A673 (cell line): Measurements from ENCODE around the gene RIN2. TPM values are rescaled to one million over a fixed set of nuclear protein-coding genes. Genes with fewer than 3 reads are reported as not detected.

ENCODE experiments used
- BruUV-seq: library from RNA; stranded (reverse); fragments of 400-500 nt; replicated peaks from 2 replicates; lab custom pipeline; 2021; lab: Mats Ljungman, UMichigan
- CTCF ChIA-PET: fragments of 300-600 bp; sonication (Branson Sonifier 250); formaldehyde crosslinking; loops from one replicate; lab custom pipeline; 2022; ENCODE audit warnings: antibody characterized with exemption; lab: Charles Lee
- POLR2A ChIA-PET: fragments of 300-600 bp; sonication (Branson Sonifier 250); formaldehyde crosslinking; loops from one replicate; lab custom pipeline; 2022; ENCODE audit warnings: antibody characterized with exemption; ENCODE audit not compliant: low non-redundant PET; lab: Charles Lee
- DNase-seq: peaks from one replicate; pipeline ENCODE4 v3.0.0-alpha.2; 2015; ENCODE audit warnings: low spot score
- H3K27ac ChIP-seq: fragments of 200-600 bp; sonication (generic); 2 replicates; pipeline ENCODE4 v1.5.1; 2016; ENCODE audit warnings: mixed run types, low read depth, mild to moderate bottlenecking, mixed read lengths, antibody characterized with exemption, low read length; ENCODE audit not compliant: poor library complexity, severe bottlenecking
- H3K27me3 ChIP-seq: fragments of 200-600 bp; sonication (generic); replicated peaks from 2 replicates; pipeline ENCODE4 v1.6.1; 2017; ENCODE audit warnings: mixed run types, low read depth, mild to moderate bottlenecking, mixed read lengths, antibody characterized with exemption, low read length; ENCODE audit not compliant: insufficient read depth, poor library complexity
- H3K36me3 ChIP-seq: fragments of 200-600 bp; sonication (generic); 2 replicates; pipeline ENCODE4 v1.6.1; 2016; ENCODE audit warnings: mixed run types, mild to moderate bottlenecking, mixed read lengths, antibody characterized with exemption, low read length; ENCODE audit not compliant: insufficient read depth, poor library complexity, severe bottlenecking
- H3K4me1 ChIP-seq: fragments of 200-600 bp; sonication (generic); 2 replicates; pipeline ENCODE4 v1.6.1; 2017; ENCODE audit warnings: mixed run types, mild to moderate bottlenecking, mixed read lengths, antibody characterized with exemption, low read length; ENCODE audit not compliant: insufficient read depth, poor library complexity, severe bottlenecking
- H3K4me3 ChIP-seq: fragments of 200-600 bp; sonication (generic); 2 replicates; pipeline ENCODE4 v1.5.1; 2016; ENCODE audit warnings: low read depth, mixed run types, mild to moderate bottlenecking, mixed read lengths, low read length; ENCODE audit not compliant: poor library complexity, severe bottlenecking
- H3K9me3 ChIP-seq: fragments of 200-600 bp; sonication (generic); 2 replicates; pipeline ENCODE4 v1.6.1; 2016; ENCODE audit warnings: mixed run types, low read depth, mild to moderate bottlenecking, mixed read lengths, antibody characterized with exemption, low read length; ENCODE audit not compliant: poor library complexity, severe bottlenecking
- CTCF ChIP-seq: fragments of 300-800, 200-600 bp; sonication (generic); conservative IDR thresholded peaks from 2 replicates; pipeline ENCODE4 v1.5.1; 2017; ENCODE audit warnings: low read depth, mild to moderate bottlenecking, antibody characterized with exemption, low read length, moderate library complexity, mixed read lengths
- EZH2 ChIP-seq: fragments of 200-600 bp; sonication (generic); IDR thresholded peaks from 2 replicates; pipeline ENCODE4 v1.6.1; 2017; ENCODE audit warnings: borderline replicate concordance, low read depth, mild to moderate bottlenecking, mixed read lengths, antibody characterized with exemption, low read length; ENCODE audit not compliant: poor library complexity, severe bottlenecking
- intact Hi-C: fragments of 100-400 bp; cut with micrococcal nuclease; formaldehyde crosslinking; loops from one replicate; pipeline ENCODE4 v1.10.0; 2022; ENCODE audit not compliant: unreplicated experiment
- total RNA-seq: library from RNA; stranded (reverse); gene quantifications from 2 replicates; pipeline ENCODE4 v1.2.3, GENCODE V29; 2021

The RIN2 gene
- total RNA-seq, 1 experiment from 2014 or later = 14.6 TPM

GRCh38 chr20:19718880-19719279 is 39.2 kb upstream of the RIN2 start:
- POLR2A ChIA-PET = no interaction called here
- no peak for DNase-seq
- Histone ChIP-seq H3K27ac (no peak overlapping the region), H3K9me3 (no peaks in the 10 kb centered on the region), H3K27me3 (no peaks in the 10 kb centered on the region), H3K36me3 (peaks cover 13% of the 10 kb centered on the region), H3K4me3 (no peak overlapping the region), H3K4me1 (no peaks in the 10 kb centered on the region)
- BruUV-seq = no TSS peak
- intact Hi-C loops = no loop called here
- CTCF ChIA-PET = no interaction called here
- no peak for TF ChIP-seq EZH2
- no peak for TF ChIP-seq CTCF

- H3K27me3 ChIP-seq = no peaks in the 10 kb centered on the region
- intact Hi-C loops = no loop called here
- DNase-seq = no peak
- H3K4me3 ChIP-seq = no peak overlapping the region
- POLR2A ChIA-PET = no interaction called here
- no peaks in the 10 kb centered on the region for H3K4me1 ChIP-seq
- H3K27ac ChIP-seq = no peak overlapping the region
- CTCF ChIA-PET = no interaction called here
- H3K36me3 ChIP-seq = peaks cover 5% of the 10 kb centered on the region
- TF ChIP-seq EZH2 = no peak
- no peak for TF ChIP-seq CTCF
- no TSS peak for BruUV-seq
- no peaks in the 10 kb centered on the region for H3K9me3 ChIP-seq
Observed at GRCh38 chr20:19720991-19721390, 37.1 kb upstream of the RIN2 start.

GRCh38 chr20:19723051-19723450 is 35.0 kb upstream of the RIN2 start:
- CTCF ChIA-PET = no interaction called here

More at GRCh38 chr20:19723051-19723450, 35.0 kb upstream of the RIN2 start:
- POLR2A ChIA-PET = no interaction called here
- TF ChIP-seq EZH2 (no peak), CTCF (no peak)
- Histone ChIP-seq H3K27ac (no peak overlapping the region), H3K36me3 (peaks cover 5% of the 10 kb centered on the region), H3K4me3 (no peak overlapping the region), H3K9me3 (no peaks in the 10 kb centered on the region), H3K27me3 (no peaks in the 10 kb centered on the region), H3K4me1 (no peaks in the 10 kb centered on the region)
- no peak for DNase-seq
- no TSS peak for BruUV-seq
- intact Hi-C loops = no loop called here
